ENCODE data around the gene UBE2Z. TPM values are rescaled to one million over a fixed set of nuclear protein-coding genes. Genes with fewer than 3 reads are reported as not detected.

Gene UBE2Z
- total and polyA plus RNA-seq, 2 of the 13 experiments (the other 11 are each of a cell fraction or from before 2014, with no cell fraction given), result 63.2 to 122 TPM

DNA sequence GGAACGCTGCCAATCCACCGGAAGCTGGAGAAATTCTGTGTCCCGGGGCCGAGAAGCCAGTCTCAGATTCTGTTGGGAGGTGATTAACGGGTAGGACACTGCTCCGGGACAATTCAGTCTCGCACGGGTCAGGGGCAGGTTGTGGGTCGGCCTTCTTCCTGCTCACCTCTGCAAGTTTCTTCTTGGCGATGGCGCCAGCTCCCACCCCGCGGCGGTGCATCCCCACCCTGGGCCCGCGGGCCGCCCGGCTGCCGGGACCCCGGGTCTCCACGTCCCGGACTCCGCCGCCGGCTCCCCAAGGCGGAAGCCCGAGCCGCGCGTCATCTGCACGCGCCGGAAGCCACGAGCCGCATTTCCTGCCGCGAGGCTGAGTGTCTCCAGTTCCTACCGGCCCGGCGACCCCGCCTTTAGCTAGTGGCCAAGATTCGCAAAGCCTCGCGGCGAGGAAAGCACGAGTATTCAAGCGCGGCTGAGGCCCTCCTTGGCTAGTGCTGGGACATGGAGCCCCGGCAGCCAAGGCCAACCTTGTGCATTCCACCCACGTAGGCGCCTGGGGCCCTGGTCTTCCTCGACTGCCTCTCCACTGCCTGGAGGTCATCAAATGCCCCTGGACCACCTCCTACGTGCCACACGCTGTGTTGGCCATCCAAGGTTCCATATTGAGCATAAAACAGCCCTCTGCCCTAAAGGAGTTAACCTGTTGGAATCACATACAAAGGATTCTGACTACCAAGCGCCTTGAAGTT, 36.5 kb downstream of the UBE2Z start, which contains the start of gene SNF8 (continued):
- peak; percentile 85; the same call in 1 of the 2 replicates for TF ChIP-seq ZNF292 (CRISPR knock-in tag; IDR thresholded peaks at IDR 0.05; ENCODE audit: borderline replicate concordance, low read depth)
- peak; percentile 59; the same call in 1 of the 2 replicates for TF ChIP-seq ZNF3 (CRISPR knock-in tag; IDR thresholded peaks at IDR 0.05)
- TF ChIP-seq HCFC1 (IDR thresholded peaks at IDR 0.05; ENCODE audit: low read depth, low read length), result peak; percentile 80
- TF ChIP-seq, protein P1, sequence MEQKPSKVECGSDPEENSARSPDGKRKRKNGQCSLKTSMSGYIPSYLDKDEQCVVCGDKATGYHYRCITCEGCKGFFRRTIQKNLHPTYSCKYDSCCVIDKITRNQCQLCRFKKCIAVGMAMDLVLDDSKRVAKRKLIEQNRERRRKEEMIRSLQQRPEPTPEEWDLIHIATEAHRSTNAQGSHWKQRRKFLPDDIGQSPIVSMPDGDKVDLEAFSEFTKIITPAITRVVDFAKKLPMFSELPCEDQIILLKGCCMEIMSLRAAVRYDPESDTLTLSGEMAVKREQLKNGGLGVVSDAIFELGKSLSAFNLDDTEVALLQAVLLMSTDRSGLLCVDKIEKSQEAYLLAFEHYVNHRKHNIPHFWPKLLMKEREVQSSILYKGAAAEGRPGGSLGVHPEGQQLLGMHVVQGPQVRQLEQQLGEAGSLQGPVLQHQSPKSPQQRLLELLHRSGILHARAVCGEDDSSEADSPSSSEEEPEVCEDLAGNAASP (CRISPR knock-in tag; IDR thresholded peaks at IDR 0.05; ENCODE audit: borderline replicate concordance), result peak; percentile 74
- TF ChIP-seq ZNF550 (CRISPR knock-in tag; IDR thresholded peaks at IDR 0.05; ENCODE audit: borderline replicate concordance), result peak; percentile 34; the same call in 1 of the 2 replicates
- TF ChIP-seq ZNF431 (CRISPR knock-in tag; IDR thresholded peaks at IDR 0.05; ENCODE audit: borderline replicate concordance, low read depth), result peak; percentile 82; the same call in 1 of the 2 replicates
- TF ChIP-seq ZNF317 (CRISPR knock-in tag; IDR thresholded peaks at IDR 0.05), result peak; percentile 68; the same call in 1 of the 2 replicates
- TF ChIP-seq ZNF724P (CRISPR knock-in tag; IDR thresholded peaks at IDR 0.05; ENCODE audit: borderline replicate concordance), result peak; percentile 89
- TF ChIP-seq, protein P2, sequence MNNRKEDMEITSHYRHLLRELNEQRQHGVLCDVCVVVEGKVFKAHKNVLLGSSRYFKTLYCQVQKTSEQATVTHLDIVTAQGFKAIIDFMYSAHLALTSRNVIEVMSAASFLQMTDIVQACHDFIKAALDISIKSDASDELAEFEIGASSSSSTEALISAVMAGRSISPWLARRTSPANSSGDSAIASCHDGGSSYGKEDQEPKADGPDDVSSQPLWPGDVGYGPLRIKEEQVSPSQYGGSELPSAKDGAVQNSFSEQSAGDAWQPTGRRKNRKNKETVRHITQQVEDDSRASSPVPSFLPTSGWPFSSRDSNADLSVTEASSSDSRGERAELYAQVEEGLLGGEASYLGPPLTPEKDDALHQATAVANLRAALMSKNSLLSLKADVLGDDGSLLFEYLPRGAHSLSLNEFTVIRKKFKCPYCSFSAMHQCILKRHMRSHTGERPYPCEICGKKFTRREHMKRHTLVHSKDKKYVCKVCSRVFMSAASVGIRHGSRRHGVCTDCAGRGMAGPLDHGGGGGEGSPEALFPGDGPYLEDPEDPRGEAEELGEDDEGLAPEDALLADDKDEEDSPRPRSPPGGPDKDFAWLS (CRISPR knock-in tag; IDR thresholded peaks at IDR 0.05; ENCODE audit: borderline replicate concordance), result no peak
- peak; percentile 92 for TF ChIP-seq TMF1 (CRISPR knock-in tag; IDR thresholded peaks at IDR 0.05; ENCODE audit: low read depth)
- TF ChIP-seq FOXA3 (CRISPR knock-in tag; IDR thresholded peaks at IDR 0.05), result peak; percentile 47
- TF ChIP-seq NFRKB (IDR thresholded peaks at IDR 0.05), result no peak
- peak; percentile 94 for TF ChIP-seq ZBTB38 (CRISPR knock-in tag; IDR thresholded peaks at IDR 0.05)
- no peak for TF ChIP-seq ZNF10 (CRISPR knock-in tag; IDR thresholded peaks at IDR 0.05; ENCODE audit: borderline replicate concordance, low read depth)
- no peak; the same call in 1 of the 2 replicates for TF ChIP-seq TCF7 (IDR thresholded peaks at IDR 0.05; ENCODE audit: low read depth)
- peak; percentile 99 for TF ChIP-seq GABPB1 (CRISPR knock-in tag; IDR thresholded peaks at IDR 0.05)
- peak; percentile 95 for TF ChIP-seq FOXC1 (CRISPR knock-in tag; IDR thresholded peaks at IDR 0.05; ENCODE audit: borderline replicate concordance)
- peak; percentile 63; the same call in 1 of the 2 replicates for TF ChIP-seq ZNF460 (CRISPR knock-in tag; IDR thresholded peaks at IDR 0.05; ENCODE audit: borderline replicate concordance)
- no peak for TF ChIP-seq ZNF841 (CRISPR knock-in tag; IDR thresholded peaks at IDR 0.05; ENCODE audit: borderline replicate concordance)
- TF ChIP-seq, protein P3, sequence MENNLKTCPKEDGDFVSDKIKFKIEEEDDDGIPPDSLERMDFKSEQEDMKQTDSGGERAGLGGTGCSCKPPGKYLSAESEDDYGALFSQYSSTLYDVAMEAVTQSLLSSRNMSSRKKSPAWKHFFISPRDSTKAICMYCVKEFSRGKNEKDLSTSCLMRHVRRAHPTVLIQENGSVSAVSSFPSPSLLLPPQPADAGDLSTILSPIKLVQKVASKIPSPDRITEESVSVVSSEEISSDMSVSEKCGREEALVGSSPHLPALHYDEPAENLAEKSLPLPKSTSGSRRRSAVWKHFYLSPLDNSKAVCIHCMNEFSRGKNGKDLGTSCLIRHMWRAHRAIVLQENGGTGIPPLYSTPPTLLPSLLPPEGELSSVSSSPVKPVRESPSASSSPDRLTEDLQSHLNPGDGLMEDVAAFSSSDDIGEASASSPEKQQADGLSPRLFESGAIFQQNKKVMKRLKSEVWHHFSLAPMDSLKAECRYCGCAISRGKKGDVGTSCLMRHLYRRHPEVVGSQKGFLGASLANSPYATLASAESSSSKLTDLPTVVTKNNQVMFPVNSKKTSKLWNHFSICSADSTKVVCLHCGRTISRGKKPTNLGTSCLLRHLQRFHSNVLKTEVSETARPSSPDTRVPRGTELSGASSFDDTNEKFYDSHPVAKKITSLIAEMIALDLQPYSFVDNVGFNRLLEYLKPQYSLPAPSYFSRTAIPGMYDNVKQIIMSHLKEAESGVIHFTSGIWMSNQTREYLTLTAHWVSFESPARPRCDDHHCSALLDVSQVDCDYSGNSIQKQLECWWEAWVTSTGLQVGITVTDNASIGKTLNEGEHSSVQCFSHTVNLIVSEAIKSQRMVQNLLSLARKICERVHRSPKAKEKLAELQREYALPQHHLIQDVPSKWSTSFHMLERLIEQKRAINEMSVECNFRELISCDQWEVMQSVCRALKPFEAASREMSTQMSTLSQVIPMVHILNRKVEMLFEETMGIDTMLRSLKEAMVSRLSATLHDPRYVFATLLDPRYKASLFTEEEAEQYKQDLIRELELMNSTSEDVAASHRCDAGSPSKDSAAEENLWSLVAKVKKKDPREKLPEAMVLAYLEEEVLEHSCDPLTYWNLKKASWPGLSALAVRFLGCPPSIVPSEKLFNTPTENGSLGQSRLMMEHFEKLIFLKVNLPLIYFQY (CRISPR knock-in tag; IDR thresholded peaks at IDR 0.05; ENCODE audit: borderline replicate concordance), result peak; percentile 52
- TF ChIP-seq MED1 (CRISPR knock-in tag; IDR thresholded peaks at IDR 0.05), result peak; percentile 84
- TF ChIP-seq ZNF136 (CRISPR knock-in tag; IDR thresholded peaks at IDR 0.05; ENCODE audit: low read depth), result no peak; the same call in 1 of the 2 replicates
- TF ChIP-seq KDM5A (IDR thresholded peaks at IDR 0.05; ENCODE audit: borderline replicate concordance, low read length), result peak; percentile 96

All from HepG2 (cell line).